DND-41 (cell line): Measurements from ENCODE around the gene MEPCE.

ENCODE experiments used
- EZH2 ChIP-seq: IDR thresholded peaks from 3 replicates; pipeline ENCODE4 v1.6.1; 2012; ENCODE audit warnings: borderline replicate concordance, low read depth, mild to moderate bottlenecking, moderate library complexity, low read length, inconsistent platforms; ENCODE audit not compliant: severe bottlenecking
- TF ChIP-seq, protein P1 (sequence below): IDR thresholded peaks from 2 replicates; pipeline ENCODE4 v1.5.1; 2012; ENCODE audit warnings: borderline replicate concordance, low read length, moderate library complexity, mild to moderate bottlenecking; ENCODE audit not compliant: poor library complexity, severe bottlenecking; ENCODE audit errors: extremely low read depth

DNA sequence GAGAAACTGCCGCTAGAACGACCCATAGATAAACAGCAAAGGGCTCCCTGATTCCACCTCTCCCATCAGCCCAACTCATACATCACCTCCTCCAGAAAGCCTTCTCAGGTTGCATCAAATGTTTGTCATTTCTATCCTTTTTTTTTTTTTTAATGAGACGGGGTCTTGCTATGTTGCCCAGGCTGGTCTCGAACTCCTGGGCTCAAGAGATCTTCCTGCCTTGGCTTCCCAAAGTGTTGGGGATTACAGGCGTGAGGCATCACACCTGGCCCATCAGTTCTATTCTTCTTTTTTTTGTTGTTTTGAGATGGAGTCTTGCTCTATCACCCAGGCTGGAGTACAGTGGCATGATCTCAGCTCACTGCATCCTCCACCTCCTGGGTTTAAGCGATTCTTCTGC is 27.4 kb downstream of the MEPCE start:
- TF ChIP-seq, protein P1, sequence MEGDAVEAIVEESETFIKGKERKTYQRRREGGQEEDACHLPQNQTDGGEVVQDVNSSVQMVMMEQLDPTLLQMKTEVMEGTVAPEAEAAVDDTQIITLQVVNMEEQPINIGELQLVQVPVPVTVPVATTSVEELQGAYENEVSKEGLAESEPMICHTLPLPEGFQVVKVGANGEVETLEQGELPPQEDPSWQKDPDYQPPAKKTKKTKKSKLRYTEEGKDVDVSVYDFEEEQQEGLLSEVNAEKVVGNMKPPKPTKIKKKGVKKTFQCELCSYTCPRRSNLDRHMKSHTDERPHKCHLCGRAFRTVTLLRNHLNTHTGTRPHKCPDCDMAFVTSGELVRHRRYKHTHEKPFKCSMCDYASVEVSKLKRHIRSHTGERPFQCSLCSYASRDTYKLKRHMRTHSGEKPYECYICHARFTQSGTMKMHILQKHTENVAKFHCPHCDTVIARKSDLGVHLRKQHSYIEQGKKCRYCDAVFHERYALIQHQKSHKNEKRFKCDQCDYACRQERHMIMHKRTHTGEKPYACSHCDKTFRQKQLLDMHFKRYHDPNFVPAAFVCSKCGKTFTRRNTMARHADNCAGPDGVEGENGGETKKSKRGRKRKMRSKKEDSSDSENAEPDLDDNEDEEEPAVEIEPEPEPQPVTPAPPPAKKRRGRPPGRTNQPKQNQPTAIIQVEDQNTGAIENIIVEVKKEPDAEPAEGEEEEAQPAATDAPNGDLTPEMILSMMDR = no peak
- TF ChIP-seq EZH2 = no peak
